PC-3 (cell line): ENCODE measurements around the gene ZNF41.
"Not testable (repeated sequence)": the region's sequence is repeated elsewhere in the genome, so short reads cannot be mapped to it uniquely, and the experiment has no call there.

Experiments
- EZH2 ChIP-seq: fragments of 300-600 bp; sonication (generic); IDR thresholded peaks from one replicate; pipeline ENCODE4 v1.6.1; 2017; ENCODE audit warnings: antibody characterized with exemption, mild to moderate bottlenecking, low read length; ENCODE audit not compliant: unreplicated experiment
- EZH2phosphoT487 ChIP-seq: fragments of 300-600 bp; sonication (generic); IDR thresholded peaks from 2 replicates; pipeline ENCODE4 v1.6.1; 2018; ENCODE audit warnings: mild to moderate bottlenecking, antibody characterized with exemption, low read length, borderline replicate concordance
- TF ChIP-seq, protein P1 (sequence below): fragments of 300-600 bp; sonication (generic); conservative IDR thresholded peaks from 2 replicates; pipeline ENCODE4 v1.5.1; 2017; ENCODE audit warnings: antibody characterized with exemption, low read depth, mild to moderate bottlenecking, low read length

DNA sequence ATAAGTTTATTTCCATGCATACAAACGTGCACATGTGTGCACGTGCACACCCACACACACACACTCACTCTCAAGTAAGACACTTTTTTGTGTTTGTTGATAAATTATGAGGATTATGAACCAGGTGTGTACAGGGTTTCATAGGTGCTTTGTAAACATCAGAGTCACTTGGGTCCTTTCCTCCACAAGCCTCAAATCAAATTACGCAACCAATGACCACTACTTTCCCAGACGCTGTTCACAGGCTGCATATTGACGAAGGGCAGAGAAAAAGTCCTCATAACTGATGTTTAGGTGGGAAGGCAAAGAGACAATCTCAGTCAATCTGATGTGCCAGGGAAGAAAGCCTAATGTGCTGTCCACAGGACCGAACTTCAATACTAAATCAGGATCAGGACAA, 29.4 kb upstream of the ZNF41 start:
- TF ChIP-seq, protein P1, sequence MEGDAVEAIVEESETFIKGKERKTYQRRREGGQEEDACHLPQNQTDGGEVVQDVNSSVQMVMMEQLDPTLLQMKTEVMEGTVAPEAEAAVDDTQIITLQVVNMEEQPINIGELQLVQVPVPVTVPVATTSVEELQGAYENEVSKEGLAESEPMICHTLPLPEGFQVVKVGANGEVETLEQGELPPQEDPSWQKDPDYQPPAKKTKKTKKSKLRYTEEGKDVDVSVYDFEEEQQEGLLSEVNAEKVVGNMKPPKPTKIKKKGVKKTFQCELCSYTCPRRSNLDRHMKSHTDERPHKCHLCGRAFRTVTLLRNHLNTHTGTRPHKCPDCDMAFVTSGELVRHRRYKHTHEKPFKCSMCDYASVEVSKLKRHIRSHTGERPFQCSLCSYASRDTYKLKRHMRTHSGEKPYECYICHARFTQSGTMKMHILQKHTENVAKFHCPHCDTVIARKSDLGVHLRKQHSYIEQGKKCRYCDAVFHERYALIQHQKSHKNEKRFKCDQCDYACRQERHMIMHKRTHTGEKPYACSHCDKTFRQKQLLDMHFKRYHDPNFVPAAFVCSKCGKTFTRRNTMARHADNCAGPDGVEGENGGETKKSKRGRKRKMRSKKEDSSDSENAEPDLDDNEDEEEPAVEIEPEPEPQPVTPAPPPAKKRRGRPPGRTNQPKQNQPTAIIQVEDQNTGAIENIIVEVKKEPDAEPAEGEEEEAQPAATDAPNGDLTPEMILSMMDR = not testable (repeated sequence)
- TF ChIP-seq EZH2phosphoT487, EZH2: not testable (repeated sequence)
